Neural progenitor cell (in vitro differentiated cells): ENCODE results near the gene SLC1A4. TPM values are rescaled to one million over a fixed set of nuclear protein-coding genes. Genes with fewer than 3 reads are reported as not detected.
"Not testable (repeated sequence)": the region's sequence is repeated elsewhere in the genome, so short reads cannot be mapped to it uniquely, and the experiment has no call there.

Experiments used
- DNase-seq: peaks from one replicate; pipeline ENCODE4 v3.0.0-alpha.2; 2016; ENCODE audit warnings: low spot score
- H2AFZ ChIP-seq: fragments of 200-600 bp; sonication (generic); replicated peaks from 2 replicates; pipeline ENCODE4 v1.6.1; 2016; ENCODE audit warnings: antibody characterized with exemption
- H3F3A ChIP-seq: fragments of 200-600 bp; sonication (generic); 2 replicates; pipeline ENCODE4 v1.6.1; 2016; ENCODE audit warnings: antibody characterized with exemption, low read depth
- H3K27ac ChIP-seq: fragments of 200-600 bp; sonication (generic); 2 replicates; pipeline ENCODE4 v1.5.1; 2016; ENCODE audit warnings: mild to moderate bottlenecking
- H3K27me3 ChIP-seq: fragments of 200-600 bp; sonication (generic); 2 replicates; pipeline ENCODE4 v1.6.1; 2016; ENCODE audit warnings: mild to moderate bottlenecking, moderate library complexity
- H3K36me3 ChIP-seq: fragments of 200-600 bp; sonication (generic); 2 replicates; pipeline ENCODE4 v1.5.1; 2016
- H3K4me1 ChIP-seq: fragments of 200-600 bp; sonication (generic); 2 replicates; pipeline ENCODE4 v1.6.1; 2016; ENCODE audit warnings: mixed run types
- H3K4me2 ChIP-seq: fragments of 200-600 bp; sonication (generic); 2 replicates; pipeline ENCODE4 v1.6.1; 2016
- H3K4me3 ChIP-seq: fragments of 200-600 bp; sonication (generic); 2 replicates; pipeline ENCODE4 v1.5.1; 2016
- H3K79me2 ChIP-seq: fragments of 200-600 bp; sonication (generic); 2 replicates; pipeline ENCODE4 v1.6.1; 2016; ENCODE audit warnings: low read depth
- H3K9ac ChIP-seq: fragments of 200-600 bp; sonication (generic); 2 replicates; pipeline ENCODE4 v1.6.1; 2016
- H3K9me3 ChIP-seq: fragments of 200-600 bp; sonication (generic); 2 replicates; pipeline ENCODE4 v1.5.1; 2016; ENCODE audit warnings: low read depth
- H4K20me1 ChIP-seq: fragments of 200-600 bp; sonication (generic); 2 replicates; pipeline ENCODE4 v1.6.1; 2016; ENCODE audit warnings: low read depth
- H3K27ac Mint-ChIP-seq: 3 replicates; pipeline ENCODE4 v1.8.0; 2021; ENCODE audit warnings: mixed read lengths
- H3K27me3 Mint-ChIP-seq: 2 replicates; pipeline ENCODE4 v1.8.0; 2022; ENCODE audit warnings: low read depth, mild to moderate bottlenecking, inconsistent platforms, moderate library complexity, mixed read lengths; ENCODE audit not compliant: insufficient read depth
- H3K36me3 Mint-ChIP-seq: 3 replicates; pipeline ENCODE4 v1.8.0; 2021; ENCODE audit warnings: mixed read lengths
- H3K4me1 Mint-ChIP-seq: 3 replicates; pipeline ENCODE4 v1.8.0; 2021; ENCODE audit warnings: mixed read lengths
- H3K4me3 Mint-ChIP-seq: 3 replicates; pipeline ENCODE4 v1.8.0; 2021; ENCODE audit warnings: mild to moderate bottlenecking, moderate library complexity, mixed read lengths
- H3K9me3 Mint-ChIP-seq: 3 replicates; pipeline ENCODE4 v1.8.0; 2020; ENCODE audit warnings: mixed read lengths
- EZH2 ChIP-seq: fragments of 200-600 bp; sonication (generic); IDR thresholded peaks from 2 replicates; pipeline ENCODE4 v1.6.1; 2017; ENCODE audit warnings: antibody characterized with exemption, mild to moderate bottlenecking, moderate library complexity
- EZH2phosphoT487 ChIP-seq: fragments of 200-600 bp; sonication (generic); IDR thresholded peaks from 2 replicates; pipeline ENCODE4 v1.6.1; 2017; ENCODE audit warnings: antibody characterized with exemption
- total RNA-seq: library from RNA; depleted of rRNA; stranded (reverse); fragments of >200 nt; gene quantifications from 2 replicates; pipeline ENCODE4 v1.2.3, GENCODE V29; 2015; ENCODE audit warnings: low replicate concordance
- TF ChIP-seq, protein P1 (sequence below): fragments of 200-600 bp; sonication (generic); IDR thresholded peaks from 2 replicates; pipeline ENCODE4 v1.5.1; 2017; ENCODE audit warnings: antibody characterized with exemption, mild to moderate bottlenecking

The SLC1A4 gene
- total RNA-seq, 1 donor from 2014 or later: 1.3 TPM

DNA sequence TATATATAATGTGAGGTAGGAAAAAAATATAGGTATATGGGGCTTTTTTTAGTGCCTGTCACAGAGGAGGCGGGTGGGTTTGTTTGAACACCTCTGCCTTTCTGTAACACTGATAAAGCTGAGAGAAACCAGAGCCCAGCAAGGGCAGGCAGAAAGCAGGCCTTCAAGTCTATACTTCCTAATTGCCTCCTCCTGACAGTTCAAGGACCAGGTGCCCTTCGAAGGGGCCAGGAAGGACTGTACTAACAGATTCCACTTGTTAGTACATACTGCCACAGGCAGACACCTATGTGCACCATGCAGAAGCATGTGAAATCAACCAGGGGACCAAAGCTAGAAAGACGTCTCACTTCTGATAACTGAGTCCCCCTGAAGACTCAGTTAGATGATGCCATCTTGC lies 13.8 kb downstream of the SLC1A4 start:
- DNase-seq: no peak
- Histone ChIP-seq H3K9me3 (no peaks in the 10 kb centered on the region), H4K20me1 (no peaks in the 10 kb centered on the region), H3F3A (no peaks in the 10 kb centered on the region), H3K36me3 (no peaks in the 10 kb centered on the region), H3K27ac (no peak overlapping the region), H3K4me1 (no peaks in the 10 kb centered on the region), H3K27me3 (no peaks in the 10 kb centered on the region), H3K4me3 (no peak overlapping the region), H3K79me2 (no peaks in the 10 kb centered on the region), H3K4me2 (no peak overlapping the region), H2AFZ (no peak overlapping the region), H3K9ac (no peak overlapping the region)
- Mint-ChIP-seq H3K9me3 (no peaks in the 10 kb centered on the region), H3K36me3 (no peaks in the 10 kb centered on the region), H3K27me3 (no peaks in the 10 kb centered on the region), H3K4me1 (no peaks in the 10 kb centered on the region), H3K4me3 (no peak overlapping the region), H3K27ac (no peak overlapping the region)
- TF ChIP-seq, protein P1, sequence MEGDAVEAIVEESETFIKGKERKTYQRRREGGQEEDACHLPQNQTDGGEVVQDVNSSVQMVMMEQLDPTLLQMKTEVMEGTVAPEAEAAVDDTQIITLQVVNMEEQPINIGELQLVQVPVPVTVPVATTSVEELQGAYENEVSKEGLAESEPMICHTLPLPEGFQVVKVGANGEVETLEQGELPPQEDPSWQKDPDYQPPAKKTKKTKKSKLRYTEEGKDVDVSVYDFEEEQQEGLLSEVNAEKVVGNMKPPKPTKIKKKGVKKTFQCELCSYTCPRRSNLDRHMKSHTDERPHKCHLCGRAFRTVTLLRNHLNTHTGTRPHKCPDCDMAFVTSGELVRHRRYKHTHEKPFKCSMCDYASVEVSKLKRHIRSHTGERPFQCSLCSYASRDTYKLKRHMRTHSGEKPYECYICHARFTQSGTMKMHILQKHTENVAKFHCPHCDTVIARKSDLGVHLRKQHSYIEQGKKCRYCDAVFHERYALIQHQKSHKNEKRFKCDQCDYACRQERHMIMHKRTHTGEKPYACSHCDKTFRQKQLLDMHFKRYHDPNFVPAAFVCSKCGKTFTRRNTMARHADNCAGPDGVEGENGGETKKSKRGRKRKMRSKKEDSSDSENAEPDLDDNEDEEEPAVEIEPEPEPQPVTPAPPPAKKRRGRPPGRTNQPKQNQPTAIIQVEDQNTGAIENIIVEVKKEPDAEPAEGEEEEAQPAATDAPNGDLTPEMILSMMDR: no peak

DNA sequence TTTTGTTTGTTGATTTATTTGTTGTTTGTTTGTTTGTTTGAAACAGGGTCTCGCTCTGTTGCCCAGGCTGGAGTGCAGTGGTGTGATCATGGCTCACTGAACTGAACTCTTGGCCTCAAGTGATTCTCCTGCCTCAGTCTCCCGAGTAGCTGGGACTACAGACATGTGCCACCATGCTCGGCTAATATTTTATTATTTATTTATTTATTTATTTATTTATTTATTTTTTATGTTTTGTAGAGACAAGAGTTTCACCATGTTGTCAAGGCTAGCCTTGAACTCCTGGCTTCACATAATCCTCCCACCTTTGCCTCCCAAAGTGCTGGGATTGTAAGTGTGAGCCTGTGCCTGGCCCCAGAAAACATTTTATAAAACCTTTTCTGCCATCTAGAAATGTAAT lies 15.0 kb downstream of the SLC1A4 start:
- H3K36me3 Mint-ChIP-seq, H3K79me2 ChIP-seq, H3K9ac ChIP-seq, H3K27ac Mint-ChIP-seq, H3K4me1 ChIP-seq, H3K4me3 Mint-ChIP-seq, H3K9me3 Mint-ChIP-seq, H3K9me3 ChIP-seq, H3K27me3 ChIP-seq, H4K20me1 ChIP-seq, H2AFZ ChIP-seq, H3K4me2 ChIP-seq, H3F3A ChIP-seq, H3K27me3 Mint-ChIP-seq, H3K36me3 ChIP-seq, DNase-seq, H3K4me1 Mint-ChIP-seq, H3K27ac ChIP-seq, H3K4me3 ChIP-seq: not testable (repeated sequence)

DNA sequence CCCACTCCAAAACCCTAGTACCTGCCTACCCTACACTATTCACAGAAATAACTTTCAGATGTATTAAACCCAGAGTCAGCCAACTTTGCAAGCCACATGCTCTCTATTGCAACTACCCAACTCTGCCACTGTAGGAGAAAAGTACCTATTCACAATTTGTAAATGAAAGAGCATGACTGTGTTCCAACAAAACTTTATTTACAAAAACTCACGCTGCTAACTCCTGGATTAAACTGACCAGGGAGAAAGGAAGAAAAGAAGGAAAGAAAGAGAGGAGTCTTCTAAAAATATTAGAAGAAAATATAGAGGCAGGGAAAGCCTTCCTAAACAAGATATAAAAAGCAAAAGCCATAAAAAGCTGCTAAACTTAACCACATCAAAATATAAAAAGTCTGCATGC lies 24.6 kb downstream of the SLC1A4 start:
- no peaks in the 10 kb centered on the region for H3F3A ChIP-seq
- peaks cover 16% of the 10 kb centered on the region for H3K36me3 Mint-ChIP-seq
- H3K4me1 ChIP-seq: peaks cover 6% of the 10 kb centered on the region
- DNase-seq: no peak
- H3K9ac ChIP-seq: no peak overlapping the region
- no peak overlapping the region for H3K4me3 ChIP-seq
- no peak overlapping the region for H3K27ac ChIP-seq
- TF ChIP-seq, protein P1: no peak
- TF ChIP-seq EZH2: no peak
- no peak for TF ChIP-seq EZH2phosphoT487
- no peaks in the 10 kb centered on the region for H3K9me3 ChIP-seq
- H3K4me2 ChIP-seq: no peak overlapping the region
- no peak overlapping the region for H2AFZ ChIP-seq
- no peaks in the 10 kb centered on the region for H3K4me1 Mint-ChIP-seq
- no peak overlapping the region for H3K27ac Mint-ChIP-seq
- H3K4me3 Mint-ChIP-seq: no peak overlapping the region
- no peaks in the 10 kb centered on the region for H3K9me3 Mint-ChIP-seq
- H3K36me3 ChIP-seq: no peaks in the 10 kb centered on the region
- peaks cover 3% of the 10 kb centered on the region for H3K27me3 Mint-ChIP-seq
- no peaks in the 10 kb centered on the region for H3K27me3 ChIP-seq
- H4K20me1 ChIP-seq: no peaks in the 10 kb centered on the region
- no peaks in the 10 kb centered on the region for H3K79me2 ChIP-seq

DNA sequence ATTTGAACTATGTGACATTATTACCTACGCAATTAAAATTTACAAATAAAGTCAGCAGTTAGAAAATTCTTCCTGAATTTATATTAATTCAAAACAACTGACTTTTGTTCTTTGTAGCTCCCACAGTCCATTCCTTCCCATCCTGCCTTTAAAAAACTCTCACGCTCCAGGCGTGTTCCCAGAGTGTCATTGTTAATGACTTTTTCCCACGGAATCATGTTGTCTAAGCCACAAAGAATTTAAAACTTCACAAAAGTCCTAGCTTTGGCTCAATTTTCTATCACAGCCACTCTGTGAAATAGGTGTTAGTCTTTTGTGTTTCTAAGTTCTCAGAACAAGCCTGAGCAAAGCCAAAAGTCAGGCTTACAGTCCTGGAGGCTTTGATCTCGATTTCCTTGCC lies 26.5 kb downstream of the SLC1A4 start:
- no peaks in the 10 kb centered on the region for H3K9me3 ChIP-seq
- Mint-ChIP-seq H3K4me1 (no peaks in the 10 kb centered on the region), H3K4me3 (no peak overlapping the region), H3K27ac (no peak overlapping the region), H3K9me3 (no peaks in the 10 kb centered on the region), H3K36me3 (peaks cover 19% of the 10 kb centered on the region), H3K27me3 (peaks cover 7% of the 10 kb centered on the region)
- H3K4me2 ChIP-seq: no peak overlapping the region
- no peak overlapping the region for H3K9ac ChIP-seq
- peak; percentile 10 for DNase-seq
- H3K36me3 ChIP-seq: no peaks in the 10 kb centered on the region
- H3K4me3 ChIP-seq: no peak overlapping the region
- no peaks in the 10 kb centered on the region for H4K20me1 ChIP-seq
- no peaks in the 10 kb centered on the region for H3K79me2 ChIP-seq
- TF ChIP-seq, protein P1: no peak
- TF ChIP-seq EZH2 (no peak), EZH2phosphoT487 (no peak)
- H3K27ac ChIP-seq: no peak overlapping the region
- no peaks in the 10 kb centered on the region for H3F3A ChIP-seq
- no peak overlapping the region for H2AFZ ChIP-seq
- H3K4me1 ChIP-seq: peaks cover 6% of the 10 kb centered on the region
- no peaks in the 10 kb centered on the region for H3K27me3 ChIP-seq
